Measurements from ENCODE around the gene ARMC9. TPM values are rescaled to one million over a fixed set of nuclear protein-coding genes. Genes with fewer than 3 reads are reported as not detected.

Gene ARMC9
- total and polyA plus RNA-seq, 2 of the 13 experiments (the other 11 are each of a cell fraction or from before 2014, with no cell fraction given) = 9.1 to 12.8 TPM

GRCh38 chr2:231418820-231419640, 220.6 kb downstream of the ARMC9 start (continued):
- TF ChIP-seq, protein P1, sequence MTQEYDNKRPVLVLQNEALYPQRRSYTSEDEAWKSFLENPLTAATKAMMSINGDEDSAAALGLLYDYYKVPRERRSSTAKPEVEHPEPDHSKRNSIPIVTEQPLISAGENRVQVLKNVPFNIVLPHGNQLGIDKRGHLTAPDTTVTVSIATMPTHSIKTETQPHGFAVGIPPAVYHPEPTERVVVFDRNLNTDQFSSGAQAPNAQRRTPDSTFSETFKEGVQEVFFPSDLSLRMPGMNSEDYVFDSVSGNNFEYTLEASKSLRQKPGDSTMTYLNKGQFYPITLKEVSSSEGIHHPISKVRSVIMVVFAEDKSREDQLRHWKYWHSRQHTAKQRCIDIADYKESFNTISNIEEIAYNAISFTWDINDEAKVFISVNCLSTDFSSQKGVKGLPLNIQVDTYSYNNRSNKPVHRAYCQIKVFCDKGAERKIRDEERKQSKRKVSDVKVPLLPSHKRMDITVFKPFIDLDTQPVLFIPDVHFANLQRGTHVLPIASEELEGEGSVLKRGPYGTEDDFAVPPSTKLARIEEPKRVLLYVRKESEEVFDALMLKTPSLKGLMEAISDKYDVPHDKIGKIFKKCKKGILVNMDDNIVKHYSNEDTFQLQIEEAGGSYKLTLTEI (CRISPR knock-in tag; conservative IDR thresholded peaks at IDR 0.05) = no peak
- 0 out of 2 replicates have a peak, but pooled peaks have one; percentile 43 for TF ChIP-seq ISL2 (CRISPR knock-in tag; IDR thresholded peaks at IDR 0.05)
- TF ChIP-seq XRCC5 (optimal IDR thresholded peaks at IDR 0.05; ENCODE audit: low read length) = peak; percentile 45
- no peak for TF ChIP-seq MZF1 (CRISPR knock-in tag; IDR thresholded peaks at IDR 0.05; ENCODE audit: borderline replicate concordance)
- TF ChIP-seq REPIN1 (CRISPR knock-in tag; IDR thresholded peaks at IDR 0.05; ENCODE audit: borderline replicate concordance, low read depth) = no peak
- TF ChIP-seq SMC3 (IDR thresholded peaks at IDR 0.05; ENCODE audit: low read length) = no peak
- TF ChIP-seq U2AF1 (optimal IDR thresholded peaks at IDR 0.05; ENCODE audit: low read depth, low read length) = no peak
- TF ChIP-seq, protein P2, sequence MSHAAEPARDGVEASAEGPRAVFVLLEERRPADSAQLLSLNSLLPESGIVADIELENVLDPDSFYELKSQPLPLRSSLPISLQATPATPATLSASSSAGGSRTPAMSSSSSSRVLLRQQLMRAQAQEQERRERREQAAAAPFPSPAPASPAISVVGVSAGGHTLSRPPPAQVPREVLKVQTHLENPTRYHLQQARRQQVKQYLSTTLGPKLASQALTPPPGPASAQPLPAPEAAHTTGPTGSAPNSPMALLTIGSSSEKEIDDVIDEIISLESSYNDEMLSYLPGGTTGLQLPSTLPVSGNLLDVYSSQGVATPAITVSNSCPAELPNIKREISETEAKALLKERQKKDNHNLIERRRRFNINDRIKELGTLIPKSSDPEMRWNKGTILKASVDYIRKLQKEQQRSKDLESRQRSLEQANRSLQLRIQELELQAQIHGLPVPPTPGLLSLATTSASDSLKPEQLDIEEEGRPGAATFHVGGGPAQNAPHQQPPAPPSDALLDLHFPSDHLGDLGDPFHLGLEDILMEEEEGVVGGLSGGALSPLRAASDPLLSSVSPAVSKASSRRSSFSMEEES (CRISPR knock-in tag; IDR thresholded peaks at IDR 0.05) = no peak
- TF ChIP-seq KDM3A (CRISPR knock-in tag; IDR thresholded peaks at IDR 0.05; ENCODE audit: low read depth) = no peak; the same call in 1 of the 2 replicates
- TF ChIP-seq SKI (IDR thresholded peaks at IDR 0.05; ENCODE audit: partially characterized antibody) = no peak
- no peak for TF ChIP-seq GPN1 (CRISPR knock-in tag; IDR thresholded peaks at IDR 0.05; ENCODE audit: borderline replicate concordance)
- TF ChIP-seq ZNF264 (CRISPR knock-in tag; IDR thresholded peaks at IDR 0.05) = no peak
- TF ChIP-seq, protein P3, sequence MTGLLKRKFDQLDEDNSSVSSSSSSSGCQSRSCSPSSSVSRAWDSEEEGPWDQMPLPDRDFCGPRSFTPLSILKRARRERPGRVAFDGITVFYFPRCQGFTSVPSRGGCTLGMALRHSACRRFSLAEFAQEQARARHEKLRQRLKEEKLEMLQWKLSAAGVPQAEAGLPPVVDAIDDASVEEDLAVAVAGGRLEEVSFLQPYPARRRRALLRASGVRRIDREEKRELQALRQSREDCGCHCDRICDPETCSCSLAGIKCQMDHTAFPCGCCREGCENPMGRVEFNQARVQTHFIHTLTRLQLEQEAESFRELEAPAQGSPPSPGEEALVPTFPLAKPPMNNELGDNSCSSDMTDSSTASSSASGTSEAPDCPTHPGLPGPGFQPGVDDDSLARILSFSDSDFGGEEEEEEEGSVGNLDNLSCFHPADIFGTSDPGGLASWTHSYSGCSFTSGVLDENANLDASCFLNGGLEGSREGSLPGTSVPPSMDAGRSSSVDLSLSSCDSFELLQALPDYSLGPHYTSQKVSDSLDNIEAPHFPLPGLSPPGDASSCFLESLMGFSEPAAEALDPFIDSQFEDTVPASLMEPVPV (CRISPR knock-in tag; IDR thresholded peaks at IDR 0.05) = 0 out of 2 replicates have a peak, but pooled peaks have one; percentile 21
- TF ChIP-seq HOXA3 (CRISPR knock-in tag; IDR thresholded peaks at IDR 0.05) = peak; percentile 60; the same call in 1 of the 2 replicates
- no peak for TF ChIP-seq JARID2 (CRISPR knock-in tag; IDR thresholded peaks at IDR 0.05; ENCODE audit: insufficient replicate concordance)
- TF ChIP-seq BCL3 (CRISPR knock-in tag; IDR thresholded peaks at IDR 0.05) = peak; percentile 67
- TF ChIP-seq NONO (IDR thresholded peaks at IDR 0.05) = no peak
- TF ChIP-seq NONO (CRISPR knock-in tag; conservative IDR thresholded peaks at IDR 0.05) = peak; percentile 82
- TF ChIP-seq EHMT2 (IDR thresholded peaks at IDR 0.05; ENCODE audit: borderline replicate concordance, low read depth, low read length) = no peak
- TF ChIP-seq AGO2 (optimal IDR thresholded peaks at IDR 0.05; ENCODE audit: low read depth, low read length) = no peak
- TF ChIP-seq BCLAF1 (IDR thresholded peaks at IDR 0.05) = no peak

Data from HepG2 (cell line).